SK-N-SH (cell line): ENCODE data around the gene IL18RAP. TPM values are rescaled to one million over a fixed set of nuclear protein-coding genes. Genes with fewer than 3 reads are reported as not detected.

ENCODE experiments used
- CTCF ChIA-PET: fragments of 300-600, 350-600 bp; formaldehyde crosslinking; extraction: SDS; loops from one replicate; lab custom pipeline; 2021; lab: Yijun Ruan, JAX
- POLR2A ChIA-PET: fragments of 350-600 bp; sonication (Branson Sonifier 250); formaldehyde crosslinking; extraction: SDS; loops from one replicate; lab custom pipeline; 2020; ENCODE audit warnings: antibody characterized with exemption, inconsistent platforms; lab: Yijun Ruan, JAX
- DNase-seq: peaks from one replicate; pipeline ENCODE4 v3.0.0; 2012
- H2AFZ ChIP-seq: fragments of 200-600 bp; sonication (generic); 2 replicates; pipeline ENCODE4 v1.8.1; 2016; ENCODE audit warnings: antibody characterized with exemption, mild to moderate bottlenecking, low read depth
- H3F3A ChIP-seq: fragments of 200-600 bp; sonication (generic); replicated peaks from 2 replicates; pipeline ENCODE3; 2016; ENCODE audit warnings: antibody characterized with exemption, mild to moderate bottlenecking; ENCODE audit not compliant: insufficient read depth
- H3K27ac ChIP-seq, 2 experiments: fragments of 200-500 bp in 1 of 2; fragments of 200-600 bp in 1 of 2; sonication (Bioruptor generic) in 1 of 2; sonication (generic), shearing (Covaris generic) in 1 of 2; 2 replicates each; pipeline versions ENCODE4 v1.5.1 to v1.6.1; 2014 to 2016; ENCODE audit warnings: low read depth in 2 of 2, inconsistent platforms in 1 of 2, low read length in 1 of 2, mild to moderate bottlenecking in 1 of 2, mixed read lengths in 1 of 2
- H3K27me3 ChIP-seq: fragments of 200-600 bp; sonication (generic), shearing (Covaris generic); 2 replicates; pipeline ENCODE4 v1.6.1; 2016; ENCODE audit warnings: mixed run types; ENCODE audit not compliant: insufficient read depth
- H3K36me3 ChIP-seq, 2 experiments: fragments of 200-500 bp in 1 of 2; fragments of 200-600 bp in 1 of 2; sonication (Bioruptor generic) in 1 of 2; sonication (generic) in 1 of 2; replicated peaks in 1 of 2; 2 replicates each; pipeline versions ENCODE3 to v1.5.1; 2014 to 2016; ENCODE audit warnings: low read length in 1 of 2, mild to moderate bottlenecking in 1 of 2; ENCODE audit not compliant: insufficient read depth in 2 of 2, control insufficient read depth in 1 of 2
- H3K4me1 ChIP-seq, 2 experiments: fragments of 200-500 bp in 1 of 2; fragments of 200-600 bp in 1 of 2; sonication (Bioruptor generic) in 1 of 2; sonication (generic), shearing (Covaris generic) in 1 of 2; 2 replicates each; pipeline versions ENCODE4 v1.5.1 to v1.6.1; 2014 to 2016; ENCODE audit warnings: low read depth in 1 of 2, low read length in 1 of 2, mixed run types in 1 of 2; ENCODE audit not compliant: insufficient read depth in 2 of 2, control insufficient read depth in 1 of 2
- H3K4me2 ChIP-seq: fragments of 200-600 bp; sonication (generic), shearing (Covaris generic); 2 replicates; pipeline ENCODE4 v1.6.1; 2017; ENCODE audit warnings: mixed run types
- H3K4me3 ChIP-seq, 2 experiments: fragments of 200-500 bp in 1 of 2; fragments of 200-600 bp in 1 of 2; sonication (Bioruptor generic) in 1 of 2; sonication (generic), shearing (Covaris generic) in 1 of 2; 2 replicates each; pipeline versions ENCODE4 v1.5.1 to v1.8.1; 2014 to 2016; ENCODE audit warnings: low read depth in 2 of 2, inconsistent platforms in 1 of 2, low read length in 1 of 2, mild to moderate bottlenecking in 1 of 2, mixed read lengths in 1 of 2, moderate library complexity in 1 of 2
- H3K79me2 ChIP-seq: fragments of 200-600 bp; sonication (generic); 2 replicates; pipeline ENCODE4 v1.8.1; 2017; ENCODE audit warnings: mild to moderate bottlenecking; ENCODE audit not compliant: insufficient read depth
- H3K9ac ChIP-seq: fragments of 200-600 bp; sonication (generic); 2 replicates; pipeline ENCODE4 v1.6.1; 2017; ENCODE audit warnings: mixed run types
- H3K9me2 ChIP-seq: fragments of 200-600 bp; sonication (generic); 2 replicates; pipeline ENCODE4 v1.6.1; 2017; ENCODE audit warnings: mixed run types
- H3K9me3 ChIP-seq: fragments of 200-600 bp; sonication (generic); 2 replicates; pipeline ENCODE4 v1.6.1; 2017; ENCODE audit warnings: mixed run types, mild to moderate bottlenecking, moderate library complexity
- H4K20me1 ChIP-seq: fragments of 200-600 bp; sonication (generic); 2 replicates; pipeline ENCODE4 v1.6.1; 2017; ENCODE audit warnings: mild to moderate bottlenecking, mixed run types; ENCODE audit not compliant: insufficient read depth
- CTCF ChIP-seq: fragments of 200-600 bp; sonication (generic); IDR thresholded peaks from 2 replicates; pipeline ENCODE4 v1.6.1; 2017; ENCODE audit warnings: antibody characterized with exemption, mild to moderate bottlenecking, moderate library complexity
- EZH2phosphoT487 ChIP-seq: fragments of 200-600 bp; sonication (generic); IDR thresholded peaks from 2 replicates; pipeline ENCODE4 v1.6.1; 2017; ENCODE audit warnings: low read depth, mixed run types, mild to moderate bottlenecking, antibody characterized with exemption, moderate library complexity, borderline replicate concordance
- FOXJ3 ChIP-seq: sonication (generic); formaldehyde crosslinking; IDR thresholded peaks from 2 replicates; pipeline ENCODE4 v1.5.1; 2020; ENCODE audit warnings: mild to moderate bottlenecking, missing genetic modification reagents
- GATA2 ChIP-seq: sonication (generic); formaldehyde crosslinking; IDR thresholded peaks from 2 replicates; pipeline ENCODE4 v1.5.0; 2020; ENCODE audit warnings: mild to moderate bottlenecking, missing genetic modification reagents
- MAX ChIP-seq: IDR thresholded peaks from 2 replicates; pipeline ENCODE4 v1.4.0; 2012; ENCODE audit warnings: low read depth
- MEF2A ChIP-seq: IDR thresholded peaks from 2 replicates; pipeline ENCODE4 v1.4.0; 2012; ENCODE audit warnings: low read depth, borderline replicate concordance
- MXI1 ChIP-seq: IDR thresholded peaks from 2 replicates; pipeline ENCODE4 v1.6.1; 2012; ENCODE audit warnings: mild to moderate bottlenecking, low read depth, low read length, improper control_type of control experiment
- NFIC ChIP-seq: IDR thresholded peaks from 2 replicates; pipeline ENCODE4 v1.4.0; 2012; ENCODE audit warnings: borderline replicate concordance
- NRF1 ChIP-seq: IDR thresholded peaks from 2 replicates; pipeline ENCODE4 v1.6.1; 2012; ENCODE audit warnings: low read depth, mild to moderate bottlenecking, low read length
- PBX3 ChIP-seq: IDR thresholded peaks from 2 replicates; pipeline ENCODE4; 2012
- POLR2AphosphoS5 ChIP-seq: IDR thresholded peaks from 2 replicates; pipeline ENCODE4 v1.6.1; 2012; ENCODE audit warnings: low read depth, low read length
- RCOR1 ChIP-seq: fragments of 150-350 bp; IDR thresholded peaks from 2 replicates; pipeline ENCODE4 v1.6.1; 2017; ENCODE audit warnings: antibody characterized with exemption, low read length
- REST ChIP-seq: IDR thresholded peaks from 2 replicates; pipeline ENCODE4 v1.6.1; 2012; ENCODE audit warnings: mild to moderate bottlenecking, low read depth, low read length, moderate library complexity
- TAF1 ChIP-seq: IDR thresholded peaks from 2 replicates; pipeline ENCODE4 v1.6.1; 2012; ENCODE audit warnings: low read depth, mild to moderate bottlenecking, low read length, moderate library complexity, borderline replicate concordance
- TEAD4 ChIP-seq: IDR thresholded peaks from 2 replicates; pipeline ENCODE4 v1.4.0; 2012; ENCODE audit warnings: mild to moderate bottlenecking, borderline replicate concordance; ENCODE audit not compliant: insufficient read depth
- USF1 ChIP-seq: IDR thresholded peaks from 2 replicates; pipeline ENCODE4 v1.4.0; 2012; ENCODE audit warnings: low read depth, borderline replicate concordance
- USF2 ChIP-seq: fragments of 150-350 bp; IDR thresholded peaks from 2 replicates; pipeline ENCODE4 v1.6.1; 2017; ENCODE audit warnings: antibody characterized with exemption, low read length, low read depth, borderline replicate concordance
- YY1 ChIP-seq: IDR thresholded peaks from 2 replicates; pipeline ENCODE4 v1.4.0; 2012; ENCODE audit warnings: low read depth, mild to moderate bottlenecking
- polyA plus RNA-seq, 3 experiments: library from polyadenylated mRNA; depleted of rRNA; stranded (reverse); fragments of >200 nt; gene quantifications; 2 replicates each; pipeline ENCODE4 v1.2.3, GENCODE V29; 2012

Gene IL18RAP
- polyA plus RNA-seq, 1 of the 3 experiments (the other 2 are of a cell fraction): not detected

- no peak overlapping the region for H3K27ac ChIP-seq
- H3K79me2 ChIP-seq: no peaks in the 10 kb centered on the region
- H3F3A ChIP-seq: no peaks in the 10 kb centered on the region
- H3K9ac ChIP-seq: no peak overlapping the region
- no peak overlapping the region for H3K4me3 ChIP-seq
- H4K20me1 ChIP-seq: no peaks in the 10 kb centered on the region
- H3K9me2 ChIP-seq: no peaks in the 10 kb centered on the region
- H2AFZ ChIP-seq: no peak overlapping the region
- no peak overlapping the region for H3K4me2 ChIP-seq
- ChIA-PET CTCF (interaction anchor here (0.8 to 3.4 kb wide), 3 partner anchors 8 to 141 kb away, joined by 4 to 19 read pairs (median 6); no protein-coding TSS in a partner anchor), POLR2A (no interaction called here)
- TF ChIP-seq TAF1: no peak
- TF ChIP-seq MXI1: no peak
- no peak for TF ChIP-seq NFIC
- no peak for TF ChIP-seq YY1
- TF ChIP-seq USF2: no peak
- TF ChIP-seq MEF2A: no peak
- TF ChIP-seq MAX: no peak
- no peak for TF ChIP-seq PBX3
- TF ChIP-seq FOXJ3 (CRISPR knock-in tag): no peak
- no peak for TF ChIP-seq EZH2phosphoT487
- TF ChIP-seq POLR2AphosphoS5: no peak
- TF ChIP-seq RCOR1: no peak
- no peak for TF ChIP-seq GATA2
- TF ChIP-seq REST: no peak
- TF ChIP-seq TEAD4: no peak
- TF ChIP-seq CTCF: no peak
- no peak for TF ChIP-seq USF1
- no peak for TF ChIP-seq NRF1
- H3K9me3 ChIP-seq: 0 out of 2 replicates have a peak, but pooled peaks cover 2% of the 10 kb centered on the region
- no peaks in the 10 kb centered on the region for H3K27me3 ChIP-seq
- no peak for DNase-seq
- no peaks in the 10 kb centered on the region; a peak in 1 of 4 replicates for H3K4me1 ChIP-seq
- H3K36me3 ChIP-seq: no peaks in the 10 kb centered on the region
These were observed 51.8 kb downstream of the IL18RAP start for GRCh38 chr2:102474785-102475184.
